Subcutaneous preadipocyte (primary cell): Measurements from ENCODE around the gene GSTT4. TPM values are rescaled to one million over a fixed set of nuclear protein-coding genes. Genes with fewer than 3 reads are reported as not detected.

Experiments
- total RNA-seq: library from RNA; depleted of rRNA; stranded (reverse); fragments of >200 nt; gene quantifications from 2 replicates; pipeline ENCODE4 v1.2.3, GENCODE V29; 2012

Gene GSTT4
- total RNA-seq: not detected in 2 replicates

GRCh38 chr22:24005201-24005600, at the start of gene GSTT4:
TSS of gene GSTT4 (minus strand) at chr22:24005453. CDS start at chr22:24005356, 97 bp downstream.

GRCh38 chr22:23979557-23980240, 25.6 kb downstream of the GSTT4 start, which contains the start of gene GSTT2:
TSS of gene GSTT2 (plus strand) at chr22:23980134.

GRCh38 chr22:23974345-23974744, 30.9 kb downstream of the GSTT4 start, which contains the start of gene DDT:
TSS of gene DDT (minus strand) at chr22:23974441. CDS start at chr22:23974414, 27 bp downstream.

GRCh38 chr22:23966568-23966967, 38.7 kb downstream of the GSTT4 start, which contains the start of gene DDTL:
TSS of gene DDTL (plus strand) at chr22:23966888. CDS start at chr22:23966915, 27 bp downstream.

GRCh38 chr22:23961084-23961771, 44.0 kb downstream of the GSTT4 start, which contains the start of gene GSTT2B:
TSS of gene GSTT2B (minus strand) at chr22:23961195. CDS start at chr22:23961131, 64 bp downstream.

Other genes with a start within 250 kb of the GSTT4 start
- gene C22orf15, start 242.5 kb downstream of the GSTT4 start, total RNA-seq: not detected in 2 replicates
- gene CHCHD10, start 237.5 kb downstream of the GSTT4 start, total RNA-seq: 1.1 and 10.9 TPM in 2 replicates
- 2.9 and 3.3 TPM in 2 replicates for gene MMP11, start 232.6 kb downstream of the GSTT4 start, total RNA-seq
- gene SMARCB1, start 218.5 kb downstream of the GSTT4 start, total RNA-seq: 53.0 and 58.8 TPM in 2 replicates
- 0.37 and 1.6 TPM in 2 replicates for gene DERL3, start 166.4 kb downstream of the GSTT4 start, total RNA-seq
- 6.2 and 6.3 TPM in 2 replicates for gene SLC2A11, start 147.6 kb downstream of the GSTT4 start, total RNA-seq
- gene MIF, start 111.1 kb downstream of the GSTT4 start, total RNA-seq: 204 and 431 TPM in 2 replicates
- 0.39 and 8.5 TPM in 2 replicates for gene GSTT2B, start 44.3 kb downstream of the GSTT4 start, total RNA-seq
- 3.7 TPM in 2 replicates for gene DDTL, start 38.6 kb downstream of the GSTT4 start, total RNA-seq
- gene DDT, start 31.0 kb downstream of the GSTT4 start, total RNA-seq: 99.7 and 132 TPM in 2 replicates
- 0.73 TPM in 1 of 2 replicates, not detected in the other for gene GSTT2, start 25.3 kb downstream of the GSTT4 start, total RNA-seq
- 55.5 and 63.1 TPM in 2 replicates for gene CABIN1, start 5.9 kb upstream of the GSTT4 start, total RNA-seq
- 2.9 and 15.6 TPM in 2 replicates for gene SUSD2, start 176.0 kb upstream of the GSTT4 start, total RNA-seq
- 22.0 and 24.0 TPM in 2 replicates for gene GGT5, start 239.6 kb upstream of the GSTT4 start, total RNA-seq